Mesothelial cell of epicardium (in vitro differentiated cells): ENCODE data around the gene CRACR2B. TPM values are rescaled to one million over a fixed set of nuclear protein-coding genes. Genes with fewer than 3 reads are reported as not detected.

Experiments used
- DNase-seq, 2 experiments: peaks; one replicate each; pipeline ENCODE4 v3.0.0; 2021; ENCODE audit warnings: low spot score in 2 of 2; ENCODE audit not compliant: unreplicated experiment in 2 of 2
- H3K27ac Mint-ChIP-seq: 2 replicates; pipeline ENCODE4 v1.8.0; 2021; ENCODE audit warnings: mixed read lengths
- H3K27me3 Mint-ChIP-seq: 2 replicates; pipeline ENCODE4 v1.8.0; 2021; ENCODE audit warnings: low read depth, mixed read lengths
- H3K36me3 Mint-ChIP-seq: 2 replicates; pipeline ENCODE4 v1.8.0; 2021; ENCODE audit warnings: mixed read lengths
- H3K4me1 Mint-ChIP-seq: 2 replicates; pipeline ENCODE4 v1.8.0; 2021; ENCODE audit warnings: mixed read lengths
- H3K4me3 Mint-ChIP-seq: 2 replicates; pipeline ENCODE4 v1.8.0; 2021; ENCODE audit warnings: mild to moderate bottlenecking, moderate library complexity, mixed read lengths
- H3K9me3 Mint-ChIP-seq: 2 replicates; pipeline ENCODE4 v1.8.0; 2021; ENCODE audit warnings: mixed read lengths
- CTCF ChIP-seq: fragments of 200-600 bp; sonication (generic); IDR thresholded peaks from one replicate; pipeline ENCODE4 v1.5.0; 2021; ENCODE audit warnings: antibody characterized with exemption; ENCODE audit not compliant: unreplicated experiment
- total RNA-seq: library from RNA; stranded (reverse); gene quantifications from 3 replicates; pipeline ENCODE4 v1.2.1, GENCODE V29; 2021

The CRACR2B gene
- total RNA-seq, 1 donor from 2014 or later, result 9.9 TPM

- Mint-ChIP-seq H3K36me3 (no peaks in the 10 kb centered on the region), H3K4me1 (peaks cover 11% of the 10 kb centered on the region), H3K27ac (peak overlapping the region; percentile 94), H3K4me3 (peak overlapping the region; percentile 83), H3K27me3 (no peaks in the 10 kb centered on the region), H3K9me3 (no peaks in the 10 kb centered on the region)
- no peak for TF ChIP-seq CTCF
- DNase-seq, result peak; percentile 70 to 82
Observed at GRCh38 chr11:797296-798092, 30.2 kb upstream of the CRACR2B start.

GRCh38 chr11:798093-798713, 29.5 kb upstream of the CRACR2B start, which contains the start of gene SLC25A22:
SLC25A22 (minus strand) TSS chr11:798281; CDS start chr11:795006, 3,275 bp downstream.
- peak within 1 kb of the TSS; percentile 83 for H3K4me3 Mint-ChIP-seq
- H3K27ac Mint-ChIP-seq, result peak within 1 kb of the TSS; percentile 94
- peaks cover 11% of the 10 kb centered on the region for H3K4me1 Mint-ChIP-seq
- peak; percentile 86 for TF ChIP-seq CTCF
- DNase-seq, result peak; percentile 80 to 94
- no peaks in the 10 kb centered on the region for H3K27me3 Mint-ChIP-seq
- H3K36me3 Mint-ChIP-seq, result no peaks in the 10 kb centered on the region
- no peaks in the 10 kb centered on the region for H3K9me3 Mint-ChIP-seq

GRCh38 chr11:799641-800316, 27.9 kb upstream of the CRACR2B start:
- TF ChIP-seq CTCF, result no peak
- no peak for DNase-seq
- no peak overlapping the region for H3K27ac Mint-ChIP-seq
- H3K4me3 Mint-ChIP-seq, result peak overlapping the region; percentile 6
- no peaks in the 10 kb centered on the region for H3K27me3 Mint-ChIP-seq
- H3K9me3 Mint-ChIP-seq, result no peaks in the 10 kb centered on the region
- peaks cover 22% of the 10 kb centered on the region for H3K4me1 Mint-ChIP-seq
- H3K36me3 Mint-ChIP-seq, result no peaks in the 10 kb centered on the region

- no peak for DNase-seq
- TF ChIP-seq CTCF, result no peak
- Mint-ChIP-seq H3K27me3 (no peaks in the 10 kb centered on the region), H3K27ac (no peak overlapping the region), H3K36me3 (no peaks in the 10 kb centered on the region), H3K9me3 (no peaks in the 10 kb centered on the region), H3K4me1 (peaks cover 22% of the 10 kb centered on the region), H3K4me3 (no peak overlapping the region)
Observed at GRCh38 chr11:800473-800872, 27.2 kb upstream of the CRACR2B start.

- Mint-ChIP-seq H3K27me3 (no peaks in the 10 kb centered on the region), H3K36me3 (no peaks in the 10 kb centered on the region), H3K4me3 (no peak overlapping the region), H3K9me3 (no peaks in the 10 kb centered on the region), H3K27ac (no peak overlapping the region), H3K4me1 (peaks cover 17% of the 10 kb centered on the region)
- DNase-seq, result no peak
- TF ChIP-seq CTCF, result no peak
Observed at GRCh38 chr11:801097-801780, 26.5 kb upstream of the CRACR2B start.
